Measurements from ENCODE around the gene GARIN5B. TPM values are rescaled to one million over a fixed set of nuclear protein-coding genes. Genes with fewer than 3 reads are reported as not detected.
A peak's percentile ranks its signal among the peaks of the same experiment; 100 is the strongest.

The GARIN5B gene
- total and polyA plus RNA-seq, 2 of the 4 experiments (the other 2 are of a cell fraction) = not detected

GRCh38 chr19:55366790-55367189, 3.7 kb upstream of the GARIN5B start:
- in situ Hi-C loops (cut with MboI; ENCODE audit: low sequenced_read_pairs) = no loop called here
- H3K36me3 ChIP-seq (ENCODE audit: control insufficient read depth, insufficient read depth, low read length) = peaks cover 26% of the 10 kb centered on the region
- TF ChIP-seq BHLHE40 (IDR thresholded peaks at IDR 0.05; ENCODE audit: low read depth, low read length) (no peak), POLR2A (IDR thresholded peaks at IDR 0.05; ENCODE audit: low read depth, low read length) (peak; percentile 77)
- no peak overlapping the region for H2BK5ac ChIP-seq (ENCODE audit: low read depth, low read length, poor library complexity, severe bottlenecking)
- no peak overlapping the region for H3K14ac ChIP-seq (replicated peaks; ENCODE audit: low read depth, low read length)
- no peak overlapping the region for H4K8ac ChIP-seq (ENCODE audit: low read depth in 2 of 2, low read length in 2 of 2)
- ChIA-PET CTCF (no interaction called here), POLR2A (ENCODE audit: unreplicated experiment) (interaction anchor here (0.5 kb wide), 1 partner anchor 26 kb away, joined by 3 read pairs; no protein-coding TSS in a partner anchor)
- no peak overlapping the region for H2BK20ac ChIP-seq (ENCODE audit: low read depth, low read length)
- H3K4me2 ChIP-seq (ENCODE audit: low read depth, low read length) = no peak overlapping the region
- no peak overlapping the region for H2AFZ ChIP-seq (replicated peaks; ENCODE audit: low read length, poor library complexity)
- no peak overlapping the region for H4K91ac ChIP-seq (ENCODE audit: insufficient read depth, low read depth, low read length)
- H3K9ac ChIP-seq (ENCODE audit: low read depth, low read length) = peak overlapping the region; percentile 30; the same call in 1 of the 2 replicates
- H2AK9ac ChIP-seq (replicated peaks; ENCODE audit: low read depth, low read length, poor library complexity) = no peak overlapping the region
- BruUV-seq (replicated peaks) = TSS peak; percentile 34
- H3K56ac ChIP-seq (ENCODE audit: extremely low read depth, insufficient read depth, low read length) = no peak overlapping the region
- peak overlapping the region; percentile 33; the same call in 1 of the 2 replicates for H3K23ac ChIP-seq (ENCODE audit: low read depth, low read length)
- no peak for DNase-seq
- no peak overlapping the region for H3K4ac ChIP-seq (ENCODE audit: low read depth, low read length)
- ATAC-seq (ENCODE audit: low read depth) = no peak
- H2AK5ac ChIP-seq (ENCODE audit: low read depth, low read length) = no peak overlapping the region
- peaks cover 16% of the 10 kb centered on the region for H3K4me1 ChIP-seq (ENCODE audit: control insufficient read depth, insufficient read depth, low read length)
- H3K18ac ChIP-seq (ENCODE audit: low read depth, low read length) = no peak overlapping the region
- intact Hi-C loops (cut with micrococcal nuclease) = no loop called here
- H3K27ac ChIP-seq (ENCODE audit: insufficient read depth, low read length) = no peak overlapping the region; the same call in 1 of the 2 replicates
- peaks cover 4% of the 10 kb centered on the region; the same call in 1 of the 2 replicates for H3K9me1 ChIP-seq (ENCODE audit: insufficient read depth, low read length)
- H4K20me1 ChIP-seq (ENCODE audit: insufficient read depth, low read length) = peaks cover 59% of the 10 kb centered on the region
- H4K5ac ChIP-seq (ENCODE audit: low read depth, low read length) = no peak overlapping the region
- H3K4me3 ChIP-seq (ENCODE audit: insufficient read depth, low read depth, low read length) = no peak overlapping the region
- H3K27me3 ChIP-seq (ENCODE audit: control insufficient read depth, insufficient read depth, low read length) = no peaks in the 10 kb centered on the region
- H2BK15ac ChIP-seq (ENCODE audit: low read depth, low read length) = no peak overlapping the region
- no peak overlapping the region for H2BK120ac ChIP-seq (ENCODE audit: low read depth, low read length)
- dilution Hi-C loops (cut with HindIII; ENCODE audit: low sequenced_read_pairs, unreplicated experiment) = no loop called here
- peaks cover 0 to 37% of the 10 kb centered on the region in 2 experiments; a peak in 3 of 4 replicates for H3K79me1 ChIP-seq (ENCODE audit: low read depth in 1 of 2, low read length in 2 of 2)
- WGBS, 2 experiments (ENCODE audit: extremely low coverage in 2 of 2, insufficient read length in 1 of 2) = 80% methylated on average over 1 of the region's 3 CpGs; no CpG with 5 or more reads in 1 of the 2 experiments
- H3K9me3 ChIP-seq (ENCODE audit: control insufficient read depth, insufficient read depth, low read length) = no peaks in the 10 kb centered on the region
